Keratinocyte (primary cell): ENCODE data around the gene ZFP91. TPM values are rescaled to one million over a fixed set of nuclear protein-coding genes. Genes with fewer than 3 reads are reported as not detected.

Experiments
- DNase-seq: peaks from one replicate; pipeline ENCODE4 v3.0.0-alpha.2; 2011; ENCODE audit warnings: low read depth, missing footprints, low spot score
- FAIRE-seq: peaks from 2 replicates; lab custom pipeline; 2011; peaks lifted over from hg19 to GRCh38; lab: Jason Lieb, UNC
- H2AFZ ChIP-seq: 2 replicates; pipeline ENCODE4 v1.6.0; 2012; ENCODE audit warnings: low read length, control low read depth, inconsistent platforms; ENCODE audit not compliant: control insufficient read depth
- H3K27ac ChIP-seq: 2 replicates; pipeline ENCODE4 v1.5.1; 2011; ENCODE audit warnings: low read length; ENCODE audit not compliant: control insufficient read depth, insufficient read depth
- H3K27me3 ChIP-seq: 3 replicates; pipeline ENCODE4 v1.6.0; 2011; ENCODE audit warnings: low read length; ENCODE audit not compliant: control insufficient read depth, insufficient read depth; ENCODE audit errors: extremely low read depth
- H3K36me3 ChIP-seq, 2 experiments: 2 replicates in 1 of 2; 3 replicates in 1 of 2; pipeline ENCODE4 v1.5.1; 2011; ENCODE audit warnings: low read length in 2 of 2, mild to moderate bottlenecking in 1 of 2; ENCODE audit not compliant: control insufficient read depth in 2 of 2, insufficient read depth in 2 of 2; ENCODE audit errors: extremely low read depth in 1 of 2
- H3K4me1 ChIP-seq: 3 replicates; pipeline ENCODE4 v1.5.1; 2011; ENCODE audit warnings: low read length; ENCODE audit not compliant: control insufficient read depth, insufficient read depth; ENCODE audit errors: extremely low read depth
- H3K4me2 ChIP-seq: 3 replicates; pipeline ENCODE4 v1.6.0; 2011; ENCODE audit warnings: low read depth, low read length; ENCODE audit not compliant: control insufficient read depth, insufficient read depth; ENCODE audit errors: extremely low read depth
- H3K4me3 ChIP-seq, 3 experiments: fragments of 200-600 bp in 1 of 3; sonication (generic) in 1 of 3; 2 replicates in 2 of 3; 3 replicates in 1 of 3; pipeline ENCODE4 v1.5.1; 2011 to 2016; ENCODE audit warnings: low read length in 3 of 3, mild to moderate bottlenecking in 3 of 3, control low read depth in 2 of 3, inconsistent platforms in 1 of 3, low read depth in 1 of 3, mixed read lengths in 1 of 3, mixed run types in 1 of 3, moderate library complexity in 1 of 3; ENCODE audit not compliant: control insufficient read depth in 2 of 3, insufficient read depth in 2 of 3; ENCODE audit errors: extremely low read depth in 1 of 3
- H3K79me2 ChIP-seq: 2 replicates; pipeline ENCODE4 v1.6.0; 2012; ENCODE audit warnings: low read length; ENCODE audit not compliant: control insufficient read depth, insufficient read depth
- H3K9ac ChIP-seq: 3 replicates; pipeline ENCODE4 v1.6.0; 2011; ENCODE audit warnings: low read length; ENCODE audit not compliant: control insufficient read depth, insufficient read depth; ENCODE audit errors: extremely low read depth
- H3K9me1 ChIP-seq: 3 replicates; pipeline ENCODE4 v1.6.0; 2011; ENCODE audit warnings: low read length; ENCODE audit not compliant: control insufficient read depth, insufficient read depth; ENCODE audit errors: extremely low read depth
- H3K9me3 ChIP-seq: 2 replicates; pipeline ENCODE4 v1.5.1; 2012; ENCODE audit warnings: low read depth, low read length; ENCODE audit not compliant: control insufficient read depth
- H4K20me1 ChIP-seq: 3 replicates; pipeline ENCODE4 v1.6.0; 2011; ENCODE audit warnings: low read length; ENCODE audit not compliant: control insufficient read depth, insufficient read depth; ENCODE audit errors: extremely low read depth
- CTCF ChIP-seq, 3 experiments: IDR thresholded peaks in 1 of 3; conservative IDR thresholded peaks in 1 of 3; optimal IDR thresholded peaks in 1 of 3; 2 replicates in 2 of 3; 3 replicates in 1 of 3; pipeline versions ENCODE3 to v1.5.1; 2011; ENCODE audit warnings: low read length in 3 of 3, mild to moderate bottlenecking in 3 of 3, moderate library complexity in 2 of 3, control low read depth in 1 of 3, inconsistent platforms in 1 of 3; ENCODE audit not compliant: insufficient read depth in 2 of 3; ENCODE audit errors: extremely low read depth in 1 of 3
- EZH2 ChIP-seq: IDR thresholded peaks from one replicate; pipeline ENCODE4 v1.6.1; 2012; ENCODE audit warnings: inconsistent platforms, mild to moderate bottlenecking, low read length, moderate library complexity
- dilution Hi-C: fragments of 300-500 bp; cut with MboI; formaldehyde crosslinking; loops from one replicate; pipeline ENCODE4 v1.7.0; 2020; ENCODE audit warnings: low sequenced_read_pairs; ENCODE audit not compliant: extremely low pct_ligation_motif_present
- polyA plus RNA-seq, 5 experiments: library from polyadenylated mRNA; depleted of rRNA in 3 of 5; stranded (reverse) in 3 of 5; stranded (forward) in 1 of 5; unstranded in 1 of 5; fragments of >200 nt; gene quantifications; 1 replicate in 1 of 5; 2 replicates in 3 of 5; 3 replicates in 1 of 5; pipeline versions ENCODE4 v1.2.1 to v1.2.3, GENCODE V29; 2011 to 2012; ENCODE audit warnings: missing spikeins in 2 of 5, low read depth in 1 of 5, low replicate concordance in 1 of 5

ZFP91 gene
- polyA plus RNA-seq, 1 donor (not counting 4 experiments of a cell fraction or from before 2014, with no cell fraction given): 45.6 TPM

- no peak for FAIRE-seq
- peak overlapping the region; percentile 85 for H3K4me2 ChIP-seq
Measured at GRCh38 chr11:58628446-58628845, 49.6 kb downstream of the ZFP91 start.

GRCh38 chr11:58629857-58630256 is 51.0 kb downstream of the ZFP91 start:
- Histone ChIP-seq H3K79me2 (no peaks in the 10 kb centered on the region), H3K4me2 (peak overlapping the region; percentile 17), H3K4me3 (no peak overlapping the region), H3K27me3 (no peaks in the 10 kb centered on the region), H3K36me3 (peaks cover 0 to 6% of the 10 kb centered on the region in 2 experiments), H3K4me1 (peaks cover 50% of the 10 kb centered on the region), H3K9me3 (no peaks in the 10 kb centered on the region), H2AFZ (no peak overlapping the region), H4K20me1 (no peaks in the 10 kb centered on the region), H3K27ac (peak overlapping the region; percentile 89), H3K9ac (no peak overlapping the region), H3K9me1 (no peaks in the 10 kb centered on the region)
- DNase-seq (no peak), FAIRE-seq (peak; percentile 60)
- no peak for TF ChIP-seq EZH2
- TF ChIP-seq CTCF (optimal IDR thresholded peaks at IDR 0.05 in 1 of 3, IDR thresholded peaks at IDR 0.05 in 1 of 3, conservative IDR thresholded peaks at IDR 0.05 in 1 of 3; ENCODE audit: extremely low read depth in 1 of 3, insufficient read depth in 2 of 3, low read length in 3 of 3): peak; percentile 58 to 75 (median 75)
- dilution Hi-C loops: no loop called here

More at GRCh38 chr11:58628446-58628845, 49.6 kb downstream of the ZFP91 start:
- Histone ChIP-seq H4K20me1 (no peaks in the 10 kb centered on the region), H3K9ac (peak overlapping the region; percentile 62), H2AFZ (no peak overlapping the region), H3K4me3 (peak overlapping the region in 1 of 3 experiments; percentile 23), H3K4me1 (peaks cover 50% of the 10 kb centered on the region), H3K27ac (peak overlapping the region; percentile 89), H3K9me3 (no peaks in the 10 kb centered on the region), H3K9me1 (no peaks in the 10 kb centered on the region), H3K79me2 (no peaks in the 10 kb centered on the region), H3K36me3 (peaks cover 2 to 10% of the 10 kb centered on the region in 2 experiments), H3K27me3 (no peaks in the 10 kb centered on the region)
- TF ChIP-seq CTCF (optimal IDR thresholded peaks at IDR 0.05 in 1 of 3, IDR thresholded peaks at IDR 0.05 in 1 of 3, conservative IDR thresholded peaks at IDR 0.05 in 1 of 3; ENCODE audit: extremely low read depth in 1 of 3, insufficient read depth in 2 of 3, low read length in 3 of 3): no peak
- DNase-seq: no peak
- dilution Hi-C loops: no loop called here
